HUES6 (cell line): ENCODE measurements around the gene OR52E5.

Experiments
- H3K27ac ChIP-seq: 2 replicates; pipeline ENCODE4 v1.7.0; 2013; ENCODE audit warnings: low read depth, mild to moderate bottlenecking, low read length, inconsistent platforms
- H3K27me3 ChIP-seq: 2 replicates; pipeline ENCODE4 v1.6.1; 2013; ENCODE audit warnings: low read length; ENCODE audit not compliant: control insufficient read depth, insufficient read depth
- H3K36me3 ChIP-seq: 2 replicates; pipeline ENCODE4 v1.6.1; 2013; ENCODE audit warnings: low read length; ENCODE audit not compliant: control insufficient read depth, insufficient read depth
- H3K4me1 ChIP-seq: 2 replicates; pipeline ENCODE4 v1.6.1; 2013; ENCODE audit warnings: low read length; ENCODE audit not compliant: control insufficient read depth, insufficient read depth
- H3K4me3 ChIP-seq: 2 replicates; pipeline ENCODE4 v1.5.1; 2013; ENCODE audit warnings: low read depth, low read length
- H3K9ac ChIP-seq: one replicate; pipeline ENCODE4 v1.6.1; 2013; ENCODE audit warnings: mild to moderate bottlenecking, low read length
- H3K9me3 ChIP-seq: 2 replicates; pipeline ENCODE4 v1.6.1; 2013; ENCODE audit warnings: low read depth, low read length; ENCODE audit not compliant: control insufficient read depth, insufficient read depth

Gene OR52E5

GRCh38 chr11:5891216-5891800 is 1.7 kb upstream of the OR52E5 start:
- H3K27ac ChIP-seq, result no peak overlapping the region
- H3K4me3 ChIP-seq, result no peak overlapping the region
- H3K4me1 ChIP-seq, result no peaks in the 10 kb centered on the region
- H3K9ac ChIP-seq, result no peak overlapping the region
- H3K36me3 ChIP-seq, result no peaks in the 10 kb centered on the region
- no peaks in the 10 kb centered on the region for H3K27me3 ChIP-seq
- no peaks in the 10 kb centered on the region for H3K9me3 ChIP-seq

- peaks cover 3% of the 10 kb centered on the region; the same call in 1 of the 2 replicates for H3K4me1 ChIP-seq
- no peak overlapping the region for H3K9ac ChIP-seq
- no peaks in the 10 kb centered on the region for H3K27me3 ChIP-seq
- no peaks in the 10 kb centered on the region for H3K36me3 ChIP-seq
- no peaks in the 10 kb centered on the region for H3K9me3 ChIP-seq
- H3K4me3 ChIP-seq, result no peak overlapping the region
- no peak overlapping the region for H3K27ac ChIP-seq
These were observed 6.5 kb downstream of the OR52E5 start for GRCh38 chr11:5899534-5899933.

- H3K4me1 ChIP-seq, result no peaks in the 10 kb centered on the region
- no peak overlapping the region for H3K9ac ChIP-seq
- H3K27ac ChIP-seq, result no peak overlapping the region
- H3K4me3 ChIP-seq, result no peak overlapping the region
- peaks cover 8% of the 10 kb centered on the region for H3K9me3 ChIP-seq
- no peaks in the 10 kb centered on the region for H3K36me3 ChIP-seq
- H3K27me3 ChIP-seq, result no peaks in the 10 kb centered on the region
These were observed 17.5 kb downstream of the OR52E5 start for GRCh38 chr11:5910540-5910939.

DNA sequence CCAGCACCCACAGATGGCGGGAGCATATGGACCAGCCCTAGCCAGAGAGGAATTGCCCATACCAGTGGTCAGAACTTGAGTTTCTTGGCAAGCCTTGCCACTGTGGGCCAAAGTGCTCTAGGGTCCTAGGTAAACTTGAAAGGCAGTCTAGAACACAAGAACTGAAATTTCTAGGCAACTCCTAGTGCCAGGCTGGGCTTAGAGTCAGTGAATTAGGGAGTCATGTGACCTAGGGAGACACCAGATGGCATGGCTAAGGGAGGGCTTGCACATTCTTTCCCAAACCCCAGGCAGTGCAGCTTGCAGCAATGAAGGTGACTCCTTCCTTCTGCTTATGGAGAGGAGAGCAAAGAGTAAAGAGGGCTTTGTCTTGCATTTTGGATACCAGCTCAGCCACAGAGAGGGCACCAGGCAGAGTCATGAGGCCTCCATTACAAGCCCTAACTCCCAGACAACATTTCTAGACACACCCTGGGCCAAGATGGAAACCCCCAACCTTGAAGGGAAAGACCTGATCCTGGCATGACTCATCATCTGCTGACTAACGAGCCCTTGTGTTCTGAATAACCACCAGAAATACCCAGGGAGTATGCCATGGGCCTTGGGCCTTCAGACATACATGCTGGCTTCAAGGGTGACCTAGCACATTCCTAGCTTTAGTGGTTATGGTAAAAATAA is 29.9 kb downstream of the OR52E5 start:
- Histone ChIP-seq H3K4me1 (no peaks in the 10 kb centered on the region), H3K4me3 (no peak overlapping the region), H3K27ac (no peak overlapping the region), H3K9me3 (peaks cover 2% of the 10 kb centered on the region; the same call in 1 of the 2 replicates), H3K27me3 (no peaks in the 10 kb centered on the region), H3K36me3 (no peaks in the 10 kb centered on the region), H3K9ac (no peak overlapping the region)

DNA sequence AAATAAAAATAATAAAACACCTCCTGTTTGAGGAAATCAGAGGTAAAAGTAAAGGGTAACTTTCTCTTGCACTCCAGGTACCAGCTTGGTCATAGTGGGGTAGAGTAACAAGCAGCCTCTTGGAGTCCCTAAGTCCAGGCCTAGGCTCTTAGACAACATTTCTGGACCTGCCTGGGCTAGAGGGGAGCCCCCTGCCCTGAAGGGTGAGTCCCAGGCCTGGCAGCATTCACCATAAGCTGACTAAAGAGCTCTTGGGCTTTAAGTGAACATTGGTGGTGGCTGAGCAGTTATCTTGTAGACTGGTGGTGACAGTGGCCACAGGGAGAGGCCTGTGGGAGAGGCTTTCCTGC is 30.4 kb downstream of the OR52E5 start:
- H3K9ac ChIP-seq, result no peak overlapping the region
- no peak overlapping the region for H3K27ac ChIP-seq
- no peaks in the 10 kb centered on the region for H3K27me3 ChIP-seq
- no peak overlapping the region for H3K4me3 ChIP-seq
- H3K9me3 ChIP-seq, result peaks cover 7% of the 10 kb centered on the region; the same call in 1 of the 2 replicates
- H3K36me3 ChIP-seq, result no peaks in the 10 kb centered on the region
- H3K4me1 ChIP-seq, result no peaks in the 10 kb centered on the region

DNA sequence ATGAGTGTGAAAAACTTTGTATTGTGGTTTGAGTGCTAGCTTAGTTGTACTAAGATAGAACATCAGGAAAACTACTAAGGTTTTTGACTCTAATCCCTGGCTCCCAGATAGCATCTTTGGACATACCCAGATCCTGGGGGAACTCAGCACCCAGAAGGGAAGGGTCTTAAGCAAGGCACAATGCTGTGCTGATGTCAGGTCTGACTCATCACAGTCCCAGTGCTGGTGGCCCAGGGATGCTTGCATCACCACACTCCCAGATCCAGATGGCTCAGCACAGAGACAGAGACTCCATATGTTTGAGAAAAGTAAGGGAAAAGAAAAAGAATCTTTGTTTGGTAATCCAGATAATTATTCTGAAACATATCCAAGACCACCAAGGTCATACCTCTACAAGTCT is 30.8 kb downstream of the OR52E5 start:
- no peak overlapping the region for H3K4me3 ChIP-seq
- H3K4me1 ChIP-seq, result no peaks in the 10 kb centered on the region
- H3K9me3 ChIP-seq, result peaks cover 11% of the 10 kb centered on the region
- H3K36me3 ChIP-seq, result no peaks in the 10 kb centered on the region
- no peak overlapping the region for H3K9ac ChIP-seq
- H3K27me3 ChIP-seq, result no peaks in the 10 kb centered on the region
- H3K27ac ChIP-seq, result no peak overlapping the region

GRCh38 chr11:5928271-5928670 is 35.3 kb downstream of the OR52E5 start:
- H3K4me3 ChIP-seq, result no peak overlapping the region
- H3K9me3 ChIP-seq, result peaks cover 39% of the 10 kb centered on the region
- no peak overlapping the region for H3K9ac ChIP-seq

DNA sequence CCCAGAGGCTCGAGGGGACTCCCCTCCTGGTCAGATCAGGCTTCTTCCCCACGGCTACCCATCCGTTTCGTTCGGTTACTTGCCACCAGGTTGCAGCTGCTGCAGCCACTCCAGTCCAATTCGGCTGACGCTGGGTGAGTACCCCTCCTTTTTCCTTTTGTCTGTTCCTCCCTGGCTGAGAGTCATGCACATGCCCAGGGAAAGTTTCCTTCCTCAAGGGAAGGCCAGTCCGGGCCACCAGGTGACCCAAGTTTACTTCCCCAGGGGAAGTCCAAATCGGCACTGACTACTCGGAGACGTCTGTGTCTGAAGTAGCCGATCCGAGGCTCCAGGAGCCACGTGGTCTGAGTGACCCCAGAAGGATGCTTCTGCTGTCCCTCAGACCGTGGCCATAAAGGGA is 35.8 kb downstream of the OR52E5 start:
- Histone ChIP-seq H3K4me1 (no peaks in the 10 kb centered on the region), H3K27ac (no peak overlapping the region), H3K27me3 (no peaks in the 10 kb centered on the region), H3K4me3 (no peak overlapping the region), H3K9ac (no peak overlapping the region), H3K9me3 (peaks cover 39% of the 10 kb centered on the region), H3K36me3 (no peaks in the 10 kb centered on the region)

More at GRCh38 chr11:5928271-5928670, 35.3 kb downstream of the OR52E5 start:
- Histone ChIP-seq H3K27me3 (no peaks in the 10 kb centered on the region), H3K4me1 (no peaks in the 10 kb centered on the region), H3K27ac (no peak overlapping the region), H3K36me3 (no peaks in the 10 kb centered on the region)

- Histone ChIP-seq H3K27me3 (no peaks in the 10 kb centered on the region), H3K27ac (no peak overlapping the region)
These were observed 36.8 kb downstream of the OR52E5 start for GRCh38 chr11:5929571-5930368.

GRCh38 chr11:5930614-5931013 is 37.6 kb downstream of the OR52E5 start:
- H3K9me3 ChIP-seq, result peaks cover 43% of the 10 kb centered on the region
- H3K27ac ChIP-seq, result no peak overlapping the region
- no peak overlapping the region for H3K4me3 ChIP-seq
- no peak overlapping the region for H3K9ac ChIP-seq
- H3K36me3 ChIP-seq, result no peaks in the 10 kb centered on the region
- no peaks in the 10 kb centered on the region for H3K27me3 ChIP-seq
- H3K4me1 ChIP-seq, result no peaks in the 10 kb centered on the region

More at GRCh38 chr11:5929571-5930368, 36.8 kb downstream of the OR52E5 start:
- Histone ChIP-seq H3K4me3 (no peak overlapping the region), H3K9ac (no peak overlapping the region), H3K4me1 (no peaks in the 10 kb centered on the region), H3K36me3 (no peaks in the 10 kb centered on the region), H3K9me3 (peaks cover 39% of the 10 kb centered on the region)

DNA sequence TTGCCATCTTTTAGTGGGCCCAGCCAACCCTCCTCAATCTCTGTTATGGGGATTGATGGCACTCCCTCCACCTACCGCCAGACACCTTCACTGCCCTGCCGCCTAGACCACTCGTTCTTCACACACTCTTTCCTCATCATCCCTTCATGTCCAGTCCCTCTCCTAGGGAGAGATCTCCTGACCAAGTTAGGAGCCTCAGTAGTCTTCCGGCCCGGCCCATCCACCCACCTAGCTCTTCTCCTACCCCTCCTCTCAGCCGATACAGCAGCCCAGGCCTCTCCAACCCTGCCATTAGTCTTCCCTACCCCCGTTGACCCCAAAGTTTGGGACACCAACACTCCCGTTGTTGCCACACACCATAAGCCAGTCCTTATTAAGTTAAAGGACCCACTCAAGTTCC is 38.1 kb downstream of the OR52E5 start:
- Histone ChIP-seq H3K27ac (no peak overlapping the region), H3K9me3 (peaks cover 43% of the 10 kb centered on the region), H3K4me1 (no peaks in the 10 kb centered on the region)

More for the DNA sequence above, 38.1 kb downstream of the OR52E5 start:
- Histone ChIP-seq H3K4me3 (no peak overlapping the region), H3K27me3 (no peaks in the 10 kb centered on the region), H3K36me3 (no peaks in the 10 kb centered on the region), H3K9ac (no peak overlapping the region)
